ENCODE data around the gene SMYD2. TPM values are rescaled to one million over a fixed set of nuclear protein-coding genes. Genes with fewer than 3 reads are reported as not detected.

SMYD2 gene
- total RNA-seq, 1 experiment from 2014 or later = 27.2 TPM

- TF ChIP-seq REST (IDR thresholded peaks at IDR 0.05; ENCODE audit: low read depth) (no peak), ZFX (IDR thresholded peaks at IDR 0.05) (no peak), EZH2 (IDR thresholded peaks at IDR 0.05) (no peak), FOSL1 (IDR thresholded peaks at IDR 0.05; ENCODE audit: low read depth) (no peak), RAD21 (IDR thresholded peaks at IDR 0.05; ENCODE audit: low read depth) (no peak), ZNF274 (IDR thresholded peaks at IDR 0.05; ENCODE audit: low read depth, low read length) (no peak)
These were observed 4.9 kb downstream of the SMYD2 start (continued) for GRCh38 chr1:214285610-214286440.

GRCh38 chr1:214287884-214288283, 6.9 kb downstream of the SMYD2 start:
- H3K36me3 ChIP-seq (ENCODE audit: control insufficient read depth in 1 of 2, insufficient read depth in 2 of 2, low read length in 2 of 2) = no peaks in the 10 kb centered on the region
- H3K4me2 ChIP-seq (ENCODE audit: low read length) = no peak overlapping the region
- ChIA-PET CTCF (no interaction called here), POLR2A (no interaction called here), RAD21 (ENCODE audit: low non-redundant PET in 1 of 2, low total read pairs in 2 of 2, uncharacterized antibody in 2 of 2, unreplicated experiment in 2 of 2) (no interaction called here)
- no peaks in the 10 kb centered on the region for H3K27me3 ChIP-seq (ENCODE audit: insufficient read depth, low read length)
- peaks cover 45% of the 10 kb centered on the region for H3K79me2 ChIP-seq (ENCODE audit: insufficient read depth, low read length)
- DNase-seq (ENCODE audit: low read depth, low spot score) (no peak), ATAC-seq (no peak)
- H3K27ac ChIP-seq (ENCODE audit: low read depth, low read length) = no peak overlapping the region
- no peaks in the 10 kb centered on the region for H3K9me2 ChIP-seq (ENCODE audit: insufficient read depth)
- no peak overlapping the region for H2AFZ ChIP-seq (ENCODE audit: low read depth, low read length, poor library complexity, severe bottlenecking)
- H3K4me3 ChIP-seq (replicated peaks in 1 of 2; ENCODE audit: low read depth in 1 of 2, low read length in 2 of 2) = no peak overlapping the region
- TF ChIP-seq YY1 (IDR thresholded peaks at IDR 0.05; ENCODE audit: extremely low read depth, insufficient replicate concordance, low read depth, low read length) (no peak), TCF7L2 (IDR thresholded peaks at IDR 0.05; ENCODE audit: borderline replicate concordance, extremely low read depth, insufficient read depth, insufficient read length) (no peak), CEBPB (IDR thresholded peaks at IDR 0.05; ENCODE audit: low read depth) (no peak), CTCF (IDR thresholded peaks at IDR 0.05 in 2 of 3, conservative IDR thresholded peaks at IDR 0.05 in 1 of 3; ENCODE audit: borderline replicate concordance in 1 of 3, insufficient read depth in 1 of 3, low read depth in 2 of 3, low read length in 2 of 3) (no peak), EZH2 (IDR thresholded peaks at IDR 0.05) (no peak)
- no peaks in the 10 kb centered on the region for H4K20me1 ChIP-seq (ENCODE audit: insufficient read depth)
- intact Hi-C loops (cut with micrococcal nuclease) = loop anchor here (10.0 kb wide), 1 partner anchor 1163 kb away; no protein-coding TSS in a partner anchor
- no TSS peak for BruUV-seq (replicated peaks)
- no peaks in the 10 kb centered on the region for H3K9me3 ChIP-seq (ENCODE audit: control insufficient read depth in 1 of 2, insufficient read depth in 1 of 2, low read depth in 1 of 2, low read length in 2 of 2)
- no peak overlapping the region for H3K9ac ChIP-seq (ENCODE audit: low read length)
- peaks cover 5 to 6% of the 10 kb centered on the region in 2 experiments; a peak in 2 of 4 replicates for H3K4me1 ChIP-seq (ENCODE audit: control insufficient read depth in 1 of 2, insufficient read depth in 2 of 2, low read length in 2 of 2)
